Stimulated activated CD4-positive, alpha-beta T cell treated with anti-CD3 and anti-CD28 coated beads, Interleukin-4, amount 100 ng/mL, for 48 hours (primary cell): ENCODE measurements around the gene FRS3.

ENCODE experiments used
- DNase-seq, 2 donors: peaks; one replicate each; pipeline ENCODE4 v3.0.0-alpha.2; 2020; ENCODE audit warnings: low read depth in 2 of 2

Gene FRS3

DNA sequence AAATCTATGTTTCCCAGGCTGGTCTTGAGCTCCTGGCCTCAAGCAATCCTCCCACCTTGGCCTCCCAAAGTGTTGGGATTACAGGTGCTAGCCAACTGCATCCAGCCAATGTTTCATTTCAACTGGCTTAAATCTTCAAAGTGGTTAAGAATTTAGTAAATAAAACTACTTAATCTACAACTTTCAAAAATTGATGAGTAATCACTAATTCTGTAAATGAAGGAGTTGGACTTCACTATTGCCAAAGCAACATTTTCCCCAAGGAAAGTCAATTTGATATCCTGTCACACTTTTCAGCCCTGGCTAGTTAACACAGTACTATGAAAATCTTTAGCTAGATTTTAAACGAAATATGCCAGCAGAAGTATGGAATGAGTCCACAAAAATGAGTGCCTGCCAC is 11.6 kb upstream of the FRS3 start:
- DNase-seq, result no peak

DNA sequence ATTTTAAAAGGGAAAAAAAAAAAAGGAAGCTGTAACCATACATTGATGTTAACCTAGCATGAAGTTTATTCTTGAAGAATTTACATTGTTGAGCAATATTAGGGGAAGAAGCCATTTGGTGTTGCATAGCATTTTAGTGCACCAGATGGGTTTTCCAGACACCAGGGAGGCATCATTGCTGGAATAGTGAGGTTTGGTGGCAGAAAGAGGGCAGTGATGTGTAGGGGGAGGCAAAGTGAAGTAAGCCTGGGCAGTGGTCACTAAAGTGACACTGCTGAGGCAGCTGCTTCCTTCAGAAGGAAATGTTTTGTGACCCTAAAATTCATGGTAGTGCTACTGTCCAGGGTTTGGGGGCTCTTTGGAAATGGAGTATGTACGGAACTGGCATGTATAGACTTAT is 10.3 kb upstream of the FRS3 start:
- no peak for DNase-seq

DNA sequence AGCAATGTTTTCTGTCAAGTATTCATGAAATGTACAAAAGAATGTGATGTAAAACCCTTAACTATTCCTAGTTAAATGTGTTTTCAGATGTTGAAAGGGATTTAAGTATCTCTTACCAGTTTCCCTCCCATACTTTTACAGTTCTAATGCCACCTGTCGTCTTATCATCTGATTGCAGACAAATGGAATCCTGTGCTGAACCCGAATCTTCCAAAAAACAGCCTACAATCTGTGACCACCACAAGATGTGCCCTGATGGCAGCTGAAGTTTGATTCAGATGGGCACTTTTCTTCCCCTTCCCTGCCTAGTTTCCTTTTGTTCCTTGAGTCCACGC is 9.7 kb upstream of the FRS3 start:
- no peak for DNase-seq

DNA sequence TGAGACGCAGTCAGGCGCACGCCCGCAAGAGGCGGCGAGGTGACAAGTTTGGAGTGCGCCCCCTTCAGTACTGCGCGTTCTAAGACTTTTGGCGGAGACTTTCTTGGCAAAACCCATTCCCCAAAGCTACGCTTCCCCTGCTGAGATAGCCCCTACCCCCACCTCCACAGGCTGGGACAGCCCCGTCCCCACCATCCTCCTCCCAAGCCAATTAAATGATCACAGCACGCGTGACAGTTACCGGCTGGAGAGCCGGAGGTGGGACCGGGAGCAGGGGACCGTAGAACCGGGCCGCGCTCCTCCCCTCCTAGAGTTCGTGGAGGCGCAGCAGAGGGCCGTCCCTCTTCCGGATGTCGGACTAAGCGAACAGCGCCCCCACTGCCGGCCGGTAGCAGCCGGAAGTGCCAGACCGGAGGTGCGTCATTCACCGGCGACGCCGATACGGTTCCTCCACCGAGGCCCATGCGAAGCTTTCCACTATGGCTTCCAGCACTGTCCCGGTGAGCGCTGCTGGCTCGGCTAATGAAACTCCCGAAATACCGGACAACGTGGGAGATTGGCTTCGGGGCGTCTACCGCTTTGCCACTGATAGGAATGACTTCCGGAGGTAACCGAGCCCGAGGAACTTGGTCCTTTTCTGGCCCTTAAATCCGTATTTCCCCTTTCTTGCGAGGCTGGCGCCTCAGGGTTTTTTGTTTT is 7.7 kb upstream of the FRS3 start, which contains the start of gene TOMM6:
TOMM6 (plus strand) TSS at position 476 of the 699 bp plus-strand sequence; CDS start at position 480, 4 bp downstream.
- DNase-seq, result peak; percentile 94

DNA sequence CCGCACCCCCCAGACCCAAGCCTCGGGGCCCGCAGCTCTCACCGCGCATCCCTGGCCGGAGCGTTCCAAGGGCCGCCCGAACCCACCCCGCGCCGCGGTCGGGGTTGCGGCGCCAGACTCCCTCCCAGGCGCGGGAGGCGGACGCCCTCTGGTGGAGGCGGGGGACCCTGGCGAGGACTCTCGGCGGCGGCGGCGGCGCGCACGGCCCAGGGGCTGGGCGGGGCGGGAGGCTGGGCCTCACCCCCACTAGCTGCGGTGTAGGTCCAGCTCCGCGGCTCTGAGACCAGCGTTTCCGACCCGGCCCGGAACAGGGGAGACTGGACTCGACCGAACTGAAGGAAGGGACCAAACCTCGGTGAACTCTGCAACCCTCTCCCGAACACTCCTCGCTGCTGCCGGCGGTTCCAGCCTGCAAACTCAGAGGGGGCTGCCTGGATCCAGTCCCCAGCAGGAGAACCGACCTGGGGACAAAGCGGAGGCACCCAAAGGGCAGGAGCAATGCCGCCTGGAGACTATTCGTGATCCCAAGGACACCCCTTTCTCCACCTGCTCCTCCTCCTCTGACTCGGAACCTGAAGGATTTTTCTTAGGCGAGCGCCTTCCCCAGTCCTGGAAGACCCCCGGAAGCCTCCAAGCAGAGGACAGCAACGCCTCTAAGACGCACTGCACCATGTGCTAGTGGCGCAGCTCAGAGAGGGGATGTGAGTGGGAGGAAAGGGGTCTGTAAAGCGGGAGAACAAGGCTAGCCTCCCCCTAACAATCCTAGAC is 6.9 kb upstream of the FRS3 start:
- DNase-seq, result peak; percentile 83

DNA sequence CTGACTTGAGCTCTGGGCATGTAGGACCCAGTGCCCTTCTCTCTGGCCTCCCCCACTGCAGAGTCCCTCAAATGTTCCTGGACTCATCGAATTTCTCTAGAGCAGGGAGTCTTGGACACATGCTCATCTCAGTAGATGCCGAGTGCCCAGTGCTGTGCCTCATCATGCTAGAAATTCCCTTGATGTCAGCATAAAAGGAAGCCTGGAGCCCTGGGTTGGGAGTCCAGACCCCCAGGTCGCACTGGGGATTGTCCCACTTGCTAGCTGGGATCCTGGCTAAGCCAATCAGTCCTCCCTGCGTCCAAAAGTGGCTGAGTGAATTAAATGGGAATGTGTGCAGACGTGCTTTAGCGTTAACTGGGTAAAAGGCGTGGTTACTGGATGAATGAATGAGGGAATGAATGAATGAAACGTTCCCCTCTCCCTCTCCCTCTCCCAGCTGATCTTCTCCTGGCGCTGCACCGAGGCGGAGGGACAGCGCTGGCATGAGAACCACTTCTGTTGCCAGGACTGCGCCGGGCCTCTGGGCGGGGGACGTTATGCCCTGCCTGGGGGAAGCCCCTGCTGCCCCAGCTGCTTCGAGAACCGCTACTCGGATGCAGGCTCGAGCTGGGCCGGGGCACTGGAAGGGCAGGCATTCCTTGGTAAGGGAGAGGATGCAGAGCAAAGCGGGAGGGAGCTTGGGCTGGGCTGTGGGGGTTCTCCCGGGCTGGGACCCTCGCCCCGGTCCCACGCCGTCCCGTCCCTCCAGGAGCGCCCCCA is 6.2 kb upstream of the FRS3 start:
- DNase-seq, result no peak

DNA sequence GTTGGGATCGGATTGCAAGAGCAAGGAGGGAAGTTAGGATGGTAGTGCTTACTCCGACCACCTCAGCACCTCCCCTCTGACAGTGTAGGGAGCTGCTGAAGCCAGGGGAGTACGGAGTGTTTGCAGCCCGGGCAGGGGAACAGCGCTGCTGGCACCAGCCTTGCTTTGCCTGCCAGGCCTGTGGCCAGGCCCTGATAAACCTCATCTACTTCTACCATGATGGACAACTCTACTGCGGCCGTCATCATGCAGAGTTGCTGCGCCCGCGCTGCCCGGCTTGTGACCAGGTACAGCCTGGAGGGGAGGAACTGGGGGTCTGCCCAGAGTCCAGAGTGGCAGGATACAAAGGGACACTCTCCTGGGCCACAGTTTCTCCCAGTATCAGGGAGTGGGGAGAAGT is 5.6 kb upstream of the FRS3 start:
- DNase-seq, result no peak

DNA sequence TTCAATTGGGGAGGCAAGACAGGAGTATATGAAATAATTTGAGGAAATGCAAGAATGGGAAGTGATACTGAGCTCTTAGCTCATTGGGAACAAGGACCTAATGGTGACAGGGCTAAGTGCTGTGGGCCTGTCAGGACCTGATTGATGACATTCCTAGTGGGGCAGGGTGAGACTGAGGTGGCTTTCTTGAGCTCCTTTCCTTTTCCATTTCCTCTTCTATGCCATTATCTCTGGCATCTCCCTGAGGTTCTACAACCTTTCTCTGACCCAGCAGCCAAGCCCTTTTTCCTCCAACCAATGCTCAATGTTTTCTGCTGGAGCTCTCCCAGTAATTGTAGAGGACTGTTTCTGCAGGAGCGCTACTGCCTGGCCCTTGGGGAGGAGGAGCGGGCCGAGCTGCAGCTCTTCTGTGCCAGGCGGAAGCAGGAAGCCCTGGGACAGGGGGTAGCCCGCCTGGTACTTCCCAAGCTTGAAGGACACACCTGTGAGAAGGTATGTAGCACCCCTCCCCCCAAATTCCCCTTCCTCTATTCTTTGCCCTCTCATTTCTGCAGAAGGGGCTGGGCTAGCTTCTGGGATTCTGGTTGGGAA is 5.0 kb upstream of the FRS3 start:
- DNase-seq, result no peak

DNA sequence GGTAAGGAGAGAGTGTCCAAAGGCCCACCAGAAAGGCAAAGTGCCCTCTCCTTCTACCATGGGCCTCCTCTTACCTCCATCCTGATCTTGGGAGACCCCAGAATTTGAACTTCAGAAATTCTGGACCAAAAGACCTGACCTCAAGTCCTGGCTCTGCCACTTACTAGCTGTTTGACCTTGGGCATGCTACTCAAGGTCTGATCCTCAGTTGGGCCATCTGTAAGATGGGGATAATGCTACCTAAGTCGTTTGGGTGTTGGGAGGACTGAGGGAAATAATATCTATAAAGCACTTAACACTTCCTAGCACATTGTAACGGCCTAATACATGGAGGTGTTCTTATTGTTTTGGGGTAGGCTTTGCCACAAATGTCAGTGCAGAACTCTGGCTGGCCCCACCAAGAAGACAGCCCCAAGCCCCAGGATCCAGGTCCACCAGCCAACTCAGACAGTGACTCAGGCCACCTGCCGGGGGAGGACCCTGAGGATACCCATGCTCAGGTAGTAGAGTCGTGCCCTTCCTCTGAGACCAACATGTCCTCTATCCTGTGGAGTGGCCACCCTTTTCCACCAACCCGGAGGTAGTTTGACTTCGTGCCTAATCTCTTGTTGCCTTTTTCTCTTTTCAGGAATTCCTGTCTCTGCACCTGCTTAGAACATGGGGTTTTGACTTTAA is 3.5 kb upstream of the FRS3 start:
- DNase-seq, result no peak

DNA sequence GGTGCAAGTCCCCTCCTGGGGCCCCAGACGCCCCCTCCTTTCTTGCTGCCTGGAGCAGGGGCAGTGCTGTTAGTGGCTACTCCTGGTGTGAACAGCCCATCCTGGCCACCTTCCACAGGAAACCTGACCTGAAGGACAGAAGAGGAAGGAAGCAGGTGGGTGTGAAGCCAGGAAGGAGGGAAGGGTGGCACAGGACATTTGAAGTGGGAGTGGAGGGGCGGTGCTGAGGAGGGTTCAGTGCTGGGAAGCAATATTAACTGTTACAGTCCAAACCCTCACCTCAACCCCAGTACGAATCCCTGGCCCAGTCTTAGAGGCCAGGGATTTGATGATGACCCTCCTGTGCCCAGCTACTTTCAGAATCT is 1.6 kb upstream of the FRS3 start:
- no peak for DNase-seq

DNA sequence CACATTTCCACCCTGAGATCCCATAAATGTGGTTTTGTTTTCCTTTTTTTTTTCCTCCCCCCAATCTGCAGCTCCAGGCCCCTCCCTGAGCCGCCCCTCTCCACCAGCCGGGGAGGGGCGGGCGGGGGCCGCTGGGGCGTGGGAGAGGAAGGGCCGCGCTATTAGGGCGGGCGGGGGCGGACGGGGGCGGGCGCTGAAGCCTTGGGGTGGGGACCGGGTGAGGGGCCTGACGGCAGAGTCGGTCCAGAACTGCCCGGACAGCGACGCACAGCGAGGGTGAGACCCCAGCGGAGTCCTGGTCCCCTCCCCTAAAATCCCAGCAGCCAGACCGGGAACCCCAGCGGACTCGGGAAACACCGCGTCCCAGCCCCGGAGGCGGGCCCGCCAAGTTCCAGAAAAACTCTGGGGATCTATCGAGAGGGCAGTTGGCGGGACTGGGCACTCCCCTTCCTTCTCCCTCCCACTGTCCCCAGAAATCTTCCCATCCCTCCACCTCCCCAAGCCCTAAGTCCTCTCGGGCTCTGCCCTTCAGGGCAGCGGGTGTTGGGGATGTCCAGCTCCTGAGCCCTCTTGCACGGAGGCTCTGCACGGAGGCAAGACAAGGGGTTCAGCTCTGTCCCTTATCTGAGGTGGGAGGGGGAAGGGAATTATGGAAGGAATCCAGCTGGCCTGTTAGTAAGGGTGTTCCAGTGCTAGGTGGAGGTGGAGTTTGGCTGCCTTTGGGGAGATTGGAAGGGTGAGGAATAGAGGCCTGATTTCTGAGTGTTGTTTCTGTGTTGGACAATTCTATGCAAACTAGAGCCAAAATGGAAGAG is 1.1 kb upstream of the FRS3 start, which contains the start of gene PRICKLE4:
PRICKLE4 (plus strand) TSS at position 232 of the 815 bp plus-strand sequence. CDS start 2,692 bp downstream, outside the sequence.
- no peak for DNase-seq

DNA sequence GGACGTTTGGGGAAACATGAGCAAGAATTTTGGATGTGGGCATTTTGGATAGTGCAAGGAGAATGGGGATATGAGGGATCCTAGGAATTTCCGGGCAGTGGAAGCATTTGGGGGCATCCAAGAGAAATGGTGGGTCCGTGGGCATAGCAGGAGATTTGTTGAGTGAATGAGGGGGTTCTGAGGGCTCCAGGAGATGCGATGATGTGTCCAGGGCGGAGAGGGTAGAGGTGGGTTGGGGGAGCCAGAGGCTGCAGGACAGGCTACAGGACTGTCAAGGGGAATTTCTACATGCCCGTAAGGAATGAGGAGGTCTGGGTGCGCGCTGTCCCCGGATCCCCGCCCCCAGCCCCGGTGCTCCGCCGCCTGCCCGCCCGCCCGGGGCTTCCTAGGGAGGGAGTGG is 364 bp downstream of the FRS3 start:
- DNase-seq, result no peak

DNA sequence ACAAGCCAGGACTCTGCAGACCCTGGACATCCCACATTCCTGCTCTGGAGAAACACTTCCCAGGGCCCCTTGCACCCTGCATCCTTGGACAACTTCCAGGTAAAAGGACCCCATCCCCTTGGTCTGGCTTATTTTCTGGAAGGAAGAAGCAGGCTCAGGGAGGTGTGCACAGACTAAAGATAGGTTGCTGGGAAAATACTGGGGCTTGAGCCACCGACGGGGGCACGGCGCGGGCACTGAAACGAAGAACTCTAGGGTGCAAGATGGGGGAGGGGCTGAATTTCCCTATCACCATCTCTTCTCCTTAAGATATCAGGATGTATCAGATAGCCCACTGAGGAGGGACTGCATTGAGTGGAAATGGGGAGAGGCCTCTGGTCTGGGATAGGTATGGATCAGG is 805 bp downstream of the FRS3 start:
- no peak for DNase-seq

DNA sequence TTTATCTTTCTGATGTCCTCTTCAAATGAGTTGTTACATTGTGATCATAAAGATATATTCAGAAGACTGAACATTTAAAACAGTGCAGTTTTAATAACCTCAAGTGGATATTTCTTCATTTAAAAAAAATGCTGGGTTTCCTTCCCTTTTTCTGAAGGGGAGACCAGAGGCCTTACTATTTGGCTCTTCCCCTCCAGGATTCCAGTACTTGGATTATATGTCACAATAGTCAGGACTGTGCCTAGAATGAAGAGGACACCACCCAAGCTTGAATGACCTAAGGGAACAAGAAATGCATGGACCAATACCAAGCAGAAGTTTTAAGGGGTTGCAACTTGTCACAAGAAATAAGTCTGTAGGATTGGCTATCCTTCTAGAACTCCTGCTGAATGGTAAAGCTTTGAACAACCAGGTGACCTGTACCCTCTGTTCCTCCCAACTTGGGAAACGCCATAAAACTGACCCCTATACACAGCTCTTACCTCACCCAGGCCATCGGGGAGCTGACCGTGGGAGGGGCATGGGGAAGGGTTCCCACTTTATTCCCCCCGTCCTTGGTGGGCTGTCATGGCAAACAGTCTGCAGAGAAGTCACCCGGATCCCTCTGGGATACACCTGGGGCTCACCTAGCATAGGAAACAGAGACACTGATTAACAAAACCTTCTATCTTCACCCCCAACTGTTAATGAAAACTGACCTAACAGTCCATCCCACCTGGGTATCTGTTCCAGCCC is 2.0 kb downstream of the FRS3 start:
- DNase-seq, result no peak

DNA sequence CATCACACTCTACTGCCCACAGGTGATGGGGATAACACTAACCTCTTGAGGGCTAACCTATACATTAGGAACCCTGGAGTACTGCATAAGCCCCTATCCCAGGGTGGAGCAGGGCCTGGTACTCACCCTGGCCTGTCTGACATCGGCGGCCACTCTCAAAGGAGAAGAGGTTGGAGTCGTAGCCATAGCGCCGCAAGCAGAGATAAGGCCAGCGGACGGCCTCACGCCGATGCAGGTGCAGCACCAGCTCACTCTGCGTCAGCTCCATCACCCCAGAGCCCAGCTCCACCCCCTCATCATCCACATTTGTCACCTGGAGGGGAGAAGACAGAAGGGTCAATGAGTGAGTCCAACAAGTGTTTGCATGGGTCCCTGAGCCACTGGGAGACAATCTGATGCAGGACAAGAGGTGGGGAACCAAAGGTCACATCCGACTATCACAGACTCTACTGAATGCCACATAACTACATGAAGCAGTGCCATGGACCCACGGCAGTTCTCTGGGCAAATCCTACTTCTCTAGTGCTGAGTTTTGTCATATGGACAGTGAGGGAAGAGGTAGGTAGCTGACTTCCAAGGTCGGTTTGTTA is 4.3 kb downstream of the FRS3 start:
- no peak for DNase-seq

DNA sequence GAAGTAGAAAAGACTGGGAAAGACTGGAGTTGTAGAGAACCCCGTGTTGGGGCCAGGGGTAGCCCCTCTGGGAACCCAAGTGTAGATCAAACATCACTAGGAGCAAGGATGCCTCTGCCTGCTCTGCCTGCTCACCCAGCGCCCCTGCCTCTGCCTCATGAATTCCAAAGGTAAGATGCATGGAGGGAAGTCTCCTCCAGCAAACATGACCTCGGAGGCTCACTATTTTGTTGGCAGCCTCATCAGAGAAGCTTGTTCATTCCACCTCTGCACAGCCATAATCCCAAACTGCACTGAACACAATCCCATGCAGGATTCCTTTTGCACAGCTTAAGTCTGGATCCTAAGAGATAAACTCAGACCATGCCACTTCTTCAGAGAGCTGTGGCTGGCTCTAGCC is 4.9 kb downstream of the FRS3 start:
- DNase-seq, result no peak

DNA sequence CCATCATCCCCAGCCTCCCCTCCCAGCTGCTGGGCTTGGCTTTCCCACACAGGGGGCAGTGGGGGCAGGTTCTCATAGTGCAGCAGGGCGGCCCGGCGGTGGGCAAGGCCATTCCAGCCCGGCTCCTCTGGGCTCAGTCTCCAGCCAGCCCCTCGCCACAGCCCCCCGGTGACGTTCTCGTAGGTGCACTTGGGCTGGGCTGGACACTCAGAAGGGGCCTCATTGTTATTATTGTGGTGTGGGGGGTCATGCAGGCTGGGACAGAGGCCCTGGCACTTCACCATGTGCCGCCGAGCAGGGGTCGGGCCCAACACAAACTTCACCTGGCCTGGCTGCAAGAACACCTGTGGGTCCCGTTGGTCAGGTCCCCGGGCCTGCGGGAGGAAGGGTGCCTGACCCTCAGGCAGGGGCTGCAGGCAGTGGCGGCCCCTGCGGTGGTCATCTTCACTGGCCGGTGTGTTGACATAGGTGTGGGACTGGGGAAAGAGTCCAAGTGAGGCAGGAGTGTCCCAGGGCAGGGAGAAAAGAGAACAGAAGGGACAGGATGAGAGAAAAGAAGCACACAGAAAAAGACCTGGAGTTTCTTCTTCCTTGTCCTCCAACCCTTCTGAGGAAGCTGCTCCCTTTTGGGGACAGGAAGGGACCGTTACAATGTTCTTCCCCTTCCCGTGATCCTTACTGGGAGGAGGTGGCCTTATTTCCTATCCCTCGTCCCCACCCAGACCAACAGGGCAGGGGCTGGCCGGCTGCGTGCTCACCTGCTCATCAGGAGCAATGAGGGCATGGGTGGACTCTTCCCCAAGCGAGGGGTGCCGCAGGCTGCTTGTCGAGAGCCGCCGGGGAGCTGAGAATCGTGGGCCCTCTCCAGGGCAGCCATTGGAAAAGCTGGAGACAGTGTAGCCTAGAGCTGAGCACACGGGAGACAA is 8.4 kb downstream of the FRS3 start:
- DNase-seq, result no peak

DNA sequence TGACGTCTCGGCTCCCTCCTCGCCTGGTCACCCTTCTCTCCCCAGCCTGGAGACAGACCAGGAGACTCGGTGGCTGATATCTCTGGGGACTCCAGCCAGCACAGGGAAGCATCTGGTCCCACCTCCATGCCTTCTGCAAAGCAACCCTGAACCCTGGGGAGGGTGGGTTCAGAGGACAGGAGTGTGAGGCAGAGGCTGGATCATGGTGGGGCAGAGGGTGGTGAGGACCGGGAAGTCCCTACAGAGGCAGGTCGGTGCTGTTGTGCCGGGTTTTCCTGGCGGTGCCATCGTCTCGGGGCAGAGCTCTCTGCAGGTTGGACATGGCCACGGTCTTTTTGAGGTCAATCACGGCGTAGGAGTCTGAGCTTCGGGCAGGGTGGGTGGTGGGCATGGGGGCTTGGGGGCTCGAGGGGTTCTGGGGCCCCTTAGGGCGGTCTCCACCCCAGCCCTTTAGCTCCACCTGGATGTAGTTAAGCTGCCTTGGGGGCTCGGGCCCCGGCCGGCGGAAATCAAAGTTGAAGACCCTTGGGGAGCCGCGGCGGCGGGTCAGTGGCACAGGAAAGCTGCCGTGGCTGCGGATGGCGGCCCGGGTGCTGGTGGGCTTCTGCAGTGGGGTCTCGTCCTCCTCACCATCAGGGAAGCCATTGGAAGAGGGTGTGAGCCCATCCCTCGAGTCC is 9.2 kb downstream of the FRS3 start:
- no peak for DNase-seq
